Aorta (tissue), 4 donors: Measurements from ENCODE around the gene RHBG. TPM values are rescaled to one million over a fixed set of nuclear protein-coding genes. Genes with fewer than 3 reads are reported as not detected.

ENCODE experiments used
- microRNA-seq, 2 donors: library from miRNA; unstranded; fragments of <30 nt; microRNA quantifications; one replicate each; pipeline ENCODE4 v1.2.0, GENCODE V29; 2020
- polyA plus RNA-seq, 2 donors: library from polyadenylated mRNA; stranded (reverse); fragments of 200-250 nt; gene quantifications; one replicate each; pipeline ENCODE4 v1.2.3, GENCODE V29; 2013
- total RNA-seq, 2 donors: library from RNA; stranded (reverse); fragmentation: NEBNext Ultra II Directional; extraction: Animal tissue kit (Norgen Biotek cat#: 25700); gene quantifications; one replicate each; pipeline ENCODE4 v1.2.1, GENCODE V29; 2021
- donor health status: healthy with polysubstance abuse.
- donor health status: Bipolar disorder and iron deficiency.
- donor health status: DM: no; HTN: no; CAD: no.
- donor health status: DM: yes; HTN: yes; CAD: no.

RHBG gene
- total and polyA plus RNA-seq, 4 donors: not detected

Small RNAs within 50 kb of the gene (microRNA-seq; reads per million reads assigned to microRNA genes)
- 0 reads per million in 2 donors for gene MIR9-1

Other genes starting within 250 kb of the RHBG start
- gene SEMA4A, start 215.6 kb upstream of the RHBG start, total RNA-seq: 10 to 100 TPM in 1 of 2 donors, 1 to 10 TPM in 1; 8.9 to 20.0 TPM
- 1 to 10 TPM; 3.0 to 4.7 TPM for gene SEMA4A, start 215.6 kb upstream of the RHBG start, polyA plus RNA-seq
- gene SLC25A44, start 175.1 kb upstream of the RHBG start, total RNA-seq: 10 to 100 TPM; 15.7 to 18.6 TPM
- 10 to 100 TPM in 1 of 2 donors, 1 to 10 TPM in 1; 8.6 to 10.2 TPM for gene SLC25A44, start 175.1 kb upstream of the RHBG start, polyA plus RNA-seq
- 10 to 100 TPM; 31.4 to 38.5 TPM for gene PMF1, start 156.2 kb upstream of the RHBG start, total RNA-seq
- gene PMF1, start 156.2 kb upstream of the RHBG start, polyA plus RNA-seq: 10 to 100 TPM; 29.6 to 65.0 TPM
- gene BGLAP, start 127.0 kb upstream of the RHBG start, total RNA-seq: 1 to 10 TPM in 1 of 2 donors, not detected in 1; 2.9 TPM
- gene BGLAP, start 127.0 kb upstream of the RHBG start, polyA plus RNA-seq: 1 to 10 TPM in 1 of 2 donors, not detected in 1; 1.9 TPM
- gene PAQR6, start 121.2 kb upstream of the RHBG start, total RNA-seq: 1 to 10 TPM in 1 of 2 donors, under 1 TPM in 1; 0.81 to 2.8 TPM
- gene PAQR6, start 121.2 kb upstream of the RHBG start, polyA plus RNA-seq: 1 to 10 TPM in 1 of 2 donors, not detected in 1; 2.3 TPM
- gene SMG5, start 86.4 kb upstream of the RHBG start, total RNA-seq: 10 to 100 TPM; 47.2 to 58.6 TPM
- 10 to 100 TPM; 21.9 to 34.7 TPM for gene SMG5, start 86.4 kb upstream of the RHBG start, polyA plus RNA-seq
- gene TMEM79, start 84.9 kb upstream of the RHBG start, total RNA-seq: 1 to 10 TPM; 1.2 to 2.6 TPM
- gene TMEM79, start 84.9 kb upstream of the RHBG start, polyA plus RNA-seq: 1 to 10 TPM; 1.4 to 2.1 TPM
- gene GLMP, start 73.5 kb upstream of the RHBG start, total RNA-seq: 10 to 100 TPM; 36.4 to 50.8 TPM
- gene GLMP, start 73.5 kb upstream of the RHBG start, polyA plus RNA-seq: 10 to 100 TPM; 42.2 to 57.1 TPM
- gene VHLL, start 69.9 kb upstream of the RHBG start, total RNA-seq: not detected
- not detected for gene VHLL, start 69.9 kb upstream of the RHBG start, polyA plus RNA-seq
- 100 to 1,000 TPM; 102 to 112 TPM for gene CCT3, start 30.9 kb upstream of the RHBG start, total RNA-seq
- 10 to 100 TPM; 76.0 to 87.0 TPM for gene CCT3, start 30.9 kb upstream of the RHBG start, polyA plus RNA-seq
- gene TSACC, start 30.7 kb upstream of the RHBG start, total RNA-seq: not detected
- gene TSACC, start 30.7 kb upstream of the RHBG start, polyA plus RNA-seq: not detected
- 10 to 100 TPM; 82.1 to 95.8 TPM for gene MEF2D, start 131.6 kb downstream of the RHBG start, total RNA-seq
- 10 to 100 TPM in 1 of 2 donors, 1 to 10 TPM in 1; 8.1 to 27.4 TPM for gene MEF2D, start 131.6 kb downstream of the RHBG start, polyA plus RNA-seq
- gene IQGAP3, start 203.4 kb downstream of the RHBG start, total RNA-seq: 1 to 10 TPM in 1 of 2 donors, under 1 TPM in 1; 0.58 to 2.3 TPM
- under 1 TPM; 0.10 to 0.38 TPM for gene IQGAP3, start 203.4 kb downstream of the RHBG start, polyA plus RNA-seq
- under 1 TPM in 1 of 2 donors, not detected in 1; 0.36 TPM for gene TTC24, start 210.5 kb downstream of the RHBG start, total RNA-seq
- not detected for gene TTC24, start 210.5 kb downstream of the RHBG start, polyA plus RNA-seq
- gene NAXE, start 222.6 kb downstream of the RHBG start, total RNA-seq: 10 to 100 TPM; 41.5 to 46.0 TPM
- 10 to 100 TPM; 67.7 to 69.4 TPM for gene NAXE, start 222.6 kb downstream of the RHBG start, polyA plus RNA-seq
- 10 to 100 TPM; 15.6 to 24.0 TPM for gene GPATCH4, start 232.3 kb downstream of the RHBG start, total RNA-seq
- 10 to 100 TPM; 12.2 to 22.4 TPM for gene GPATCH4, start 232.3 kb downstream of the RHBG start, polyA plus RNA-seq